Astrocyte (in vitro differentiated cells and primary cell): ENCODE results near the gene OCA2. TPM values are rescaled to one million over a fixed set of nuclear protein-coding genes. Genes with fewer than 3 reads are reported as not detected.

ENCODE experiments used
- DNase-seq: peaks from one replicate; pipeline ENCODE4 v3.0.0-alpha.2; 2010; ENCODE audit warnings: low read depth
- FAIRE-seq: peaks from 2 replicates; lab custom pipeline; 2011; peaks lifted over from hg19 to GRCh38; lab: Jason Lieb, UNC
- H2AFZ ChIP-seq: 2 replicates; pipeline ENCODE4 v1.6.0; 2012; ENCODE audit warnings: low read depth, low read length, inconsistent platforms
- H3K27ac ChIP-seq: 2 replicates; pipeline ENCODE4 v1.5.1; 2011; ENCODE audit warnings: low read depth, low read length, inconsistent platforms
- H3K27me3 ChIP-seq: 2 replicates; pipeline ENCODE4 v1.6.0; 2011; ENCODE audit warnings: low read length, inconsistent platforms; ENCODE audit not compliant: insufficient read depth
- H3K36me3 ChIP-seq: 2 replicates; pipeline ENCODE4 v1.5.1; 2011; ENCODE audit warnings: low read length, inconsistent platforms; ENCODE audit not compliant: insufficient read depth
- H3K4me1 ChIP-seq: 2 replicates; pipeline ENCODE4 v1.5.1; 2011; ENCODE audit warnings: low read length, inconsistent platforms; ENCODE audit not compliant: insufficient read depth
- H3K4me2 ChIP-seq: 2 replicates; pipeline ENCODE4 v1.6.0; 2012; ENCODE audit warnings: low read length, inconsistent platforms
- H3K4me3 ChIP-seq: 2 replicates; pipeline ENCODE4 v1.5.1; 2011; ENCODE audit warnings: low read depth, mild to moderate bottlenecking, low read length, inconsistent platforms; ENCODE audit not compliant: insufficient read depth
- H3K79me2 ChIP-seq: 2 replicates; pipeline ENCODE4 v1.6.0; 2012; ENCODE audit warnings: mild to moderate bottlenecking, low read length, inconsistent platforms; ENCODE audit not compliant: insufficient read depth
- H3K9ac ChIP-seq: 2 replicates; pipeline ENCODE4 v1.6.0; 2012; ENCODE audit warnings: mild to moderate bottlenecking, low read length, inconsistent platforms
- H3K9me3 ChIP-seq: 2 replicates; pipeline ENCODE4 v1.5.1; 2012; ENCODE audit warnings: low read depth, mild to moderate bottlenecking, low read length, inconsistent platforms; ENCODE audit not compliant: insufficient read depth
- H4K20me1 ChIP-seq: 2 replicates; pipeline ENCODE4 v1.6.0; 2012; ENCODE audit warnings: low read length, inconsistent platforms; ENCODE audit not compliant: insufficient read depth
- H3K27ac Mint-ChIP-seq: one replicate; pipeline ENCODE4 v1.8.0; 2021; ENCODE audit warnings: mild to moderate bottlenecking, mixed read lengths; ENCODE audit not compliant: unreplicated experiment
- H3K27me3 Mint-ChIP-seq: one replicate; pipeline ENCODE4 v1.8.0; 2021; ENCODE audit warnings: low read depth, mixed read lengths; ENCODE audit not compliant: unreplicated experiment
- H3K36me3 Mint-ChIP-seq: one replicate; pipeline ENCODE4 v1.8.0; 2021; ENCODE audit warnings: low read depth, mixed read lengths; ENCODE audit not compliant: unreplicated experiment
- H3K4me1 Mint-ChIP-seq: one replicate; pipeline ENCODE4 v1.8.0; 2021; ENCODE audit warnings: low read depth, mixed read lengths; ENCODE audit not compliant: unreplicated experiment
- H3K4me3 Mint-ChIP-seq: one replicate; pipeline ENCODE4 v1.8.0; 2021; ENCODE audit warnings: mild to moderate bottlenecking, moderate library complexity, mixed read lengths; ENCODE audit not compliant: unreplicated experiment
- H3K9me3 Mint-ChIP-seq: one replicate; pipeline ENCODE4 v1.8.0; 2021; ENCODE audit warnings: mild to moderate bottlenecking, mixed read lengths; ENCODE audit not compliant: unreplicated experiment
- CTCF ChIP-seq: IDR thresholded peaks from 2 replicates; pipeline ENCODE4 v1.5.1; 2011; ENCODE audit warnings: low read depth, mild to moderate bottlenecking, inconsistent platforms, low read length, moderate library complexity; ENCODE audit not compliant: insufficient read depth
- EZH2 ChIP-seq: IDR thresholded peaks from 2 replicates; pipeline ENCODE4 v1.6.1; 2012; ENCODE audit warnings: mild to moderate bottlenecking, low read length, inconsistent platforms; ENCODE audit not compliant: insufficient read depth
- total RNA-seq: library from RNA; stranded (reverse); gene quantifications from 2 replicates; pipeline ENCODE4 v1.2.1, GENCODE V29; 2021

OCA2 gene
- total RNA-seq, 1 donor from 2014 or later: 2.9 TPM

- Mint-ChIP-seq H3K9me3 (no peaks in the 10 kb centered on the region), H3K36me3 (no peaks in the 10 kb centered on the region), H3K4me3 (no peak overlapping the region), H3K27me3 (no peaks in the 10 kb centered on the region), H3K4me1 (no peaks in the 10 kb centered on the region), H3K27ac (no peak overlapping the region)
- Histone ChIP-seq H2AFZ (no peak overlapping the region), H3K27ac (no peak overlapping the region), H3K9ac (no peak overlapping the region), H3K4me3 (no peak overlapping the region), H3K4me2 (no peak overlapping the region), H3K79me2 (no peaks in the 10 kb centered on the region), H3K36me3 (no peaks in the 10 kb centered on the region), H4K20me1 (no peaks in the 10 kb centered on the region), H3K9me3 (no peaks in the 10 kb centered on the region), H3K27me3 (no peaks in the 10 kb centered on the region), H3K4me1 (no peaks in the 10 kb centered on the region)
- DNase-seq (no peak), FAIRE-seq (no peak)
- TF ChIP-seq CTCF (no peak), EZH2 (no peak)
Measured at GRCh38 chr15:27873039-27873438, 226.1 kb downstream of the OCA2 start.

GRCh38 chr15:27872355-27872754 is 226.8 kb downstream of the OCA2 start:
- H3K36me3 Mint-ChIP-seq: no peaks in the 10 kb centered on the region
- H3K4me1 Mint-ChIP-seq: no peaks in the 10 kb centered on the region
- Histone ChIP-seq H4K20me1 (no peaks in the 10 kb centered on the region), H3K27ac (no peak overlapping the region), H3K9ac (no peak overlapping the region), H3K4me2 (no peak overlapping the region), H2AFZ (no peak overlapping the region), H3K4me3 (no peak overlapping the region), H3K79me2 (no peaks in the 10 kb centered on the region), H3K36me3 (no peaks in the 10 kb centered on the region), H3K27me3 (no peaks in the 10 kb centered on the region), H3K9me3 (no peaks in the 10 kb centered on the region), H3K4me1 (no peaks in the 10 kb centered on the region)
- TF ChIP-seq CTCF (no peak), EZH2 (no peak)
- no peaks in the 10 kb centered on the region for H3K9me3 Mint-ChIP-seq
- H3K4me3 Mint-ChIP-seq: no peak overlapping the region
- H3K27me3 Mint-ChIP-seq: no peaks in the 10 kb centered on the region
- FAIRE-seq (no peak), DNase-seq (no peak)
- no peak overlapping the region for H3K27ac Mint-ChIP-seq

GRCh38 chr15:27871902-27872260 is 227.2 kb downstream of the OCA2 start:
- Mint-ChIP-seq H3K4me1 (no peaks in the 10 kb centered on the region), H3K4me3 (no peak overlapping the region), H3K36me3 (no peaks in the 10 kb centered on the region), H3K27me3 (no peaks in the 10 kb centered on the region), H3K9me3 (no peaks in the 10 kb centered on the region), H3K27ac (no peak overlapping the region)
- Histone ChIP-seq H3K4me1 (no peaks in the 10 kb centered on the region), H3K9ac (no peak overlapping the region), H2AFZ (no peak overlapping the region), H3K9me3 (no peaks in the 10 kb centered on the region), H3K27me3 (no peaks in the 10 kb centered on the region), H3K4me2 (no peak overlapping the region), H3K79me2 (no peaks in the 10 kb centered on the region), H3K4me3 (no peak overlapping the region), H3K36me3 (no peaks in the 10 kb centered on the region), H3K27ac (no peak overlapping the region), H4K20me1 (no peaks in the 10 kb centered on the region)
- no peak for TF ChIP-seq CTCF
- TF ChIP-seq EZH2: no peak
- no peak for FAIRE-seq
- no peak for DNase-seq
